Measurements from ENCODE around the gene CIB4. TPM values are rescaled to one million over a fixed set of nuclear protein-coding genes. Genes with fewer than 3 reads are reported as not detected.

CIB4 gene
- total and polyA plus RNA-seq, 9 donors: 3.9 TPM; not detected in 8

DNA sequence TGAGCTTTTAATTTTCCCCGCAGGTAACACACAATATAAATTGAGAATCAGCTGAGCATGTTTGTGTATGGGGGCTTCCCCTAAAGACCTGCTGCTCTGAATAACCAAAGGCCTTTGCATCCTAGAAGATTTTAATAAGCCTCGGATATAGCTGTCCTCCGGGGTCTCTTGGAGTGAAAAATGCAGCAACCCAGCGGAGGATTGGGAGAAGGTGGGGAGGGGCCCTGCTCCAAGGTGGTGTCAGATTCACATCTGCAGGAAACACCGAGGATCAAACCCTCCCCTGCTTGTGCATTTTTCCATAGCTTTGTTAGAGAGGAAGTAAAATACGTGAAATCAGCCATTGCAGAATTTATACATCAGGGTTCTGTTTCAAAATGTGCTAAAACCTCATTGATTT, 100.2 kb downstream of the CIB4 start:
- intact Hi-C loops (cut with DNase I): no loop called here
- no peaks in the 10 kb centered on the region for H3K4me1 ChIP-seq (ENCODE audit: insufficient read depth)

DNA sequence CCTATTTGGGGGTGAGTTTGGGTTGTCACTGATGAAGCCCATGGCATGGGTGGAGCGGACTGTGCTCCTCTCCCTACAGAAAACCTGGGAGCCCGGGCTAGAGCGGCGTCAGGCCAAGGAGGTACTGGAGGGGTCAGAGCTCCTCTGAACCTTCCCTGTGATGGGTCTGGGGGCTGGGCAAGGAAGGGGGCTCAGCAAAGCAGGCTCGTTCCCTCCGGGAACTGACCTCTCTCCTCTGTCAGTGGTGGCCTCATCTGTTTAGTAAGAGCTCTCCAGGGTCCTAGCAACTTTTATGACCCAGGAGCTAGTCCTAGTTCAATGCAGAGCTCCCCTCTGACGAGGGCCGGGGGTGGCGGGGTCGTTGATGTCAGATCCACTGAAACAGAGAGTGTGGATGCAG, 100.9 kb downstream of the CIB4 start:
- DNase-seq: peak in 1 of 5 donors; percentile 8
- 56 to 67% (median 64%) methylated on average over 10 of the region's 10 CpGs for WGBS, 3 donors
- intact Hi-C loops (cut with DNase I): no loop called here
- no peaks in the 10 kb centered on the region for H3K9me3 ChIP-seq
- no peak overlapping the region for H3K4me3 ChIP-seq
- H3K36me3 ChIP-seq: no peaks in the 10 kb centered on the region
- H3K4me1 ChIP-seq (ENCODE audit: insufficient read depth): no peaks in the 10 kb centered on the region
- TF ChIP-seq POLR2A (IDR thresholded peaks at IDR 0.05) (no peak), EP300 (IDR thresholded peaks at IDR 0.05) (no peak)
- TF ChIP-seq, protein P1, sequence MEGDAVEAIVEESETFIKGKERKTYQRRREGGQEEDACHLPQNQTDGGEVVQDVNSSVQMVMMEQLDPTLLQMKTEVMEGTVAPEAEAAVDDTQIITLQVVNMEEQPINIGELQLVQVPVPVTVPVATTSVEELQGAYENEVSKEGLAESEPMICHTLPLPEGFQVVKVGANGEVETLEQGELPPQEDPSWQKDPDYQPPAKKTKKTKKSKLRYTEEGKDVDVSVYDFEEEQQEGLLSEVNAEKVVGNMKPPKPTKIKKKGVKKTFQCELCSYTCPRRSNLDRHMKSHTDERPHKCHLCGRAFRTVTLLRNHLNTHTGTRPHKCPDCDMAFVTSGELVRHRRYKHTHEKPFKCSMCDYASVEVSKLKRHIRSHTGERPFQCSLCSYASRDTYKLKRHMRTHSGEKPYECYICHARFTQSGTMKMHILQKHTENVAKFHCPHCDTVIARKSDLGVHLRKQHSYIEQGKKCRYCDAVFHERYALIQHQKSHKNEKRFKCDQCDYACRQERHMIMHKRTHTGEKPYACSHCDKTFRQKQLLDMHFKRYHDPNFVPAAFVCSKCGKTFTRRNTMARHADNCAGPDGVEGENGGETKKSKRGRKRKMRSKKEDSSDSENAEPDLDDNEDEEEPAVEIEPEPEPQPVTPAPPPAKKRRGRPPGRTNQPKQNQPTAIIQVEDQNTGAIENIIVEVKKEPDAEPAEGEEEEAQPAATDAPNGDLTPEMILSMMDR (IDR thresholded peaks at IDR 0.05): no peak
- H3K27ac ChIP-seq: no peak overlapping the region
- H3K27me3 ChIP-seq: no peaks in the 10 kb centered on the region

More for the DNA sequence above, 100.2 kb downstream of the CIB4 start:
- Histone ChIP-seq H3K36me3 (no peaks in the 10 kb centered on the region), H3K4me3 (no peak overlapping the region), H3K9me3 (no peaks in the 10 kb centered on the region), H3K27me3 (no peaks in the 10 kb centered on the region), H3K27ac (no peak overlapping the region)
- DNase-seq: no peak
- 30 to 51% (median 46%) methylated on average over 6 of the region's 6 CpGs for WGBS, 3 donors
- no peak for TF ChIP-seq POLR2A (IDR thresholded peaks at IDR 0.05)
- TF ChIP-seq, protein P1 (IDR thresholded peaks at IDR 0.05): no peak
- no peak for TF ChIP-seq EP300 (IDR thresholded peaks at IDR 0.05)

DNA sequence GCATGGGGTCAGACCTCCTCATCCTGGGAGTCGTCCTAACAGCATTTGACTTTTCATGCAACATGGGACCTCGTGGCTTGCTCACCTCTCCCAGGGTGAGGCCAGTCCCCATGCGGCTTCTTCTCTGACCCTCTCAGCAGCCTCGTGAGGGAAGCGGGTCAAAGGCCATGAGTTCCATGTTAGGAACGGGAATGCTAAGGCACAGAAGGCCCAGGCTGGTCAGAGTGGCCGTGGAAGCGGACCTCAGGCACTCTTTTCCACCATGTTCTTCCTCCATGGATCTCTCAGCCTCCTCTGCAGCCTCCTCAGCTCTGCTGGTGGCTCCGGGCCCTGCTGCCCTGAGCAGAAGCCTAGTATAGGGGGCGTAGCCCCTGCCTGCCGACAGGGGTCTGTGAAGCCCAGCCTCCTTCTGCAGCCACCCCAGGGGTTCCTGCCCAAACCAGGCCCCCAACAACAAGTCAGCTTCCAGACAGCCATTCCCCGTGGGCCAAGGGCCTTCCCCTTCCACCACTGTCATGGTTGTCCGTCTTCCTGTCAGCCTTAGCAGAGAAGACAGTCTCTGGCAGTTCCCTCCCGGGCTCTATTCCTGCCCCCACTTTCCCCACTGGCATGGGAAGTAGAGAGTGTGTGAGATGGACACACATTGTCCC, 103.2 kb downstream of the CIB4 start:
- WGBS, 3 donors: 76 to 86% (median 80%) methylated on average over 14 of the region's 14 CpGs
- Histone ChIP-seq H3K4me1 (ENCODE audit: insufficient read depth) (no peaks in the 10 kb centered on the region), H3K27me3 (no peaks in the 10 kb centered on the region), H3K4me3 (no peak overlapping the region), H3K36me3 (no peaks in the 10 kb centered on the region), H3K9me3 (no peaks in the 10 kb centered on the region), H3K27ac (no peak overlapping the region)
- peak in 1 of 5 donors; percentile 16 for DNase-seq
- TF ChIP-seq EP300 (IDR thresholded peaks at IDR 0.05) (no peak), POLR2A (IDR thresholded peaks at IDR 0.05) (no peak)
- TF ChIP-seq, protein P1 (IDR thresholded peaks at IDR 0.05): no peak
- intact Hi-C loops (cut with DNase I): no loop called here

DNA sequence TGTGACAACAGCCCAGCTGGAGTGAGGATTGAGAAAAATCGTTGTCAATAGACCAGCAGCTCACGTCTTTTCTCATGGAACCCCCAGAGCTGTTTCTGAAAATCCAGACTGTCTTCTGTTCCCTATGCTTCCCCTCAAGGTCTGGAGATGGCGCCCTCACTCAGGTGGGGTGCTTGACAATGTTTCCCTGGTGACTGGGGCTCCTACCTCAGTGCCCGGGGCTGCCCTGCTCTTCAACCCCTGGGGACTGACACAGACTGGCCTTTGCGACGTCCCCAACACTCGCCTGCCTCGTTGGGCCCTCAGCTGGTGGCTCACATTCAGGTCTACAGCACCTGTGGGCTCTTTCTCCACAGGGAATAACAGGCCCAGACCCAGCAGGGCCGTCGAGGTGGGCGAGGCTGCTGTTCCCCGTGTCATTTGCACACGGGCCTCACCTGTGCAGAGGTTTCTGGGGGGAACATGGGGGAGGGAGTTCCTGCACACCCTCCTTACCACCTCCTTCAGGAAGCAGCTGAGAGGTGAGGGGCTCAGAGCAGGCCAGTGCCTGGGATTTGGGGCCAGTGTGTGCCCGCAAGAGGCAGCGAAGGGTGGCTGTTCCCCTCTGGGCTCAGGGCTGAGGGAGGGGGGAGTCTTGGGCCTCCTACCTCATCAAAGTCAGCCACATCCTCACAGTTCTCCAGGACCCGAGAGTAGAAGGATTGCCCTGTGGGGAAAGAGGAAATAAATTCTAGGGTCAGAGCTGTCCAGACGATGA, 103.9 kb downstream of the CIB4 start:
- Histone ChIP-seq H3K27ac (no peak overlapping the region), H3K4me1 (ENCODE audit: insufficient read depth) (no peaks in the 10 kb centered on the region), H3K9me3 (no peaks in the 10 kb centered on the region), H3K27me3 (no peaks in the 10 kb centered on the region), H3K4me3 (no peak overlapping the region), H3K36me3 (no peaks in the 10 kb centered on the region)
- 85 to 86% (median 86%) methylated on average over 17 of the region's 17 CpGs for WGBS, 3 donors
- DNase-seq: peak in 1 of 5 donors; percentile 13
- TF ChIP-seq POLR2A (IDR thresholded peaks at IDR 0.05) (no peak), EP300 (IDR thresholded peaks at IDR 0.05) (no peak)
- TF ChIP-seq, protein P1 (IDR thresholded peaks at IDR 0.05): no peak
- intact Hi-C loops (cut with DNase I): no loop called here

Data from ovary (tissue), 9 donors.